B cell (primary cell): ENCODE measurements around the gene ZNF611. TPM values are rescaled to one million over a fixed set of nuclear protein-coding genes. Genes with fewer than 3 reads are reported as not detected.

Source experiments
- ATAC-seq: fragments of 200-7000 bp; cut with Tn5 transposase; one replicate; pipeline ENCODE4 v1.10.0; 2021; ENCODE audit warnings: low read depth, mild to moderate bottlenecking, moderate number of reproducible peaks, moderate library complexity
- CTCF ChIA-PET: fragments of 350-600 bp; sonication (Branson Sonifier 250); formaldehyde crosslinking; loops from one replicate; lab custom pipeline; 2021; ENCODE audit warnings: antibody characterized with exemption, inconsistent platforms; lab: Charles Lee
- POLR2A ChIA-PET: fragments of 350-600 bp; sonication (Branson Sonifier 250); formaldehyde crosslinking; loops from one replicate; lab custom pipeline; 2021; ENCODE audit warnings: antibody characterized with exemption; lab: Charles Lee
- DNase-seq: peaks from one replicate; pipeline ENCODE4 v3.0.0; 2013
- H2AFZ ChIP-seq: 2 replicates; pipeline ENCODE4 v1.6.1; 2012; ENCODE audit warnings: mild to moderate bottlenecking, low read depth, low read length; ENCODE audit not compliant: insufficient read depth, poor library complexity, severe bottlenecking
- H3K27ac ChIP-seq, 2 donors: 1 replicate in 1 of 2; 2 replicates in 1 of 2; pipeline ENCODE4 v1.5.1; 2012 to 2013; ENCODE audit warnings: low read length in 2 of 2, mild to moderate bottlenecking in 2 of 2, moderate library complexity in 1 of 2
- H3K27me3 ChIP-seq, 4 experiments: fragments of 200-600 bp in 1 of 4; sonication (generic) in 1 of 4; replicated peaks in 1 of 4; 1 replicate in 2 of 4; 2 replicates in 2 of 4; pipeline versions ENCODE4 v1.6.1 to v1.7.0; 2013 to 2016; ENCODE audit warnings: low read length in 3 of 4, mild to moderate bottlenecking in 2 of 4, mixed read lengths in 1 of 4, moderate library complexity in 1 of 4; ENCODE audit not compliant: insufficient read depth in 4 of 4, control insufficient read depth in 3 of 4; ENCODE audit errors: control extremely low read depth in 1 of 4
- H3K36me3 ChIP-seq, 2 experiments: replicated peaks in 1 of 2; 1 replicate in 1 of 2; 2 replicates in 1 of 2; pipeline versions ENCODE4 v1.6.1 to v1.7.1; 2013; ENCODE audit warnings: low read length in 1 of 2; ENCODE audit not compliant: insufficient read depth in 2 of 2, control insufficient read depth in 1 of 2; ENCODE audit errors: control extremely low read depth in 1 of 2, extremely low read depth in 1 of 2
- H3K4me1 ChIP-seq, 2 donors: fragments of 200-600 bp in 1 of 2; sonication (generic) in 1 of 2; 1 replicate in 1 of 2; 2 replicates in 1 of 2; pipeline versions ENCODE4 v1.5.1 to v1.6.1; 2013 to 2017; ENCODE audit warnings: low read length in 2 of 2; ENCODE audit not compliant: control insufficient read depth in 2 of 2, insufficient read depth in 2 of 2
- H3K4me2 ChIP-seq: replicated peaks from 2 replicates; pipeline ENCODE3; 2012; ENCODE audit warnings: mild to moderate bottlenecking, low read depth, low read length; ENCODE audit not compliant: poor library complexity, severe bottlenecking
- H3K4me3 ChIP-seq, 5 experiments: fragments of 200-600 bp in 1 of 5; sonication (generic) in 1 of 5; 1 replicate in 3 of 5; 2 replicates in 2 of 5; pipeline versions ENCODE4 v1.5.1 to v1.7.0; 2011 to 2016; ENCODE audit warnings: low read length in 4 of 5, mild to moderate bottlenecking in 4 of 5, low read depth in 2 of 5, control low read depth in 1 of 5, moderate library complexity in 1 of 5; ENCODE audit not compliant: insufficient read depth in 1 of 5; ENCODE audit errors: control extremely low read depth in 1 of 5, extremely low read depth in 1 of 5
- H3K79me2 ChIP-seq: fragments of 200-600 bp; sonication (generic); one replicate; pipeline ENCODE4 v1.6.0; 2016; ENCODE audit warnings: low read length; ENCODE audit not compliant: control insufficient read depth, insufficient read depth
- H3K9ac ChIP-seq: fragments of 200-600 bp; sonication (generic); 2 replicates; pipeline ENCODE4 v1.6.1; 2017; ENCODE audit warnings: mild to moderate bottlenecking, low read length, moderate library complexity
- H3K9me3 ChIP-seq, 3 donors: one replicate each; pipeline versions ENCODE4 v1.6.1 to v1.7.1; 2013; ENCODE audit warnings: low read length in 2 of 3; ENCODE audit not compliant: control insufficient read depth in 2 of 3, insufficient read depth in 1 of 3; ENCODE audit errors: control extremely low read depth in 1 of 3
- H4K20me1 ChIP-seq: 2 replicates; pipeline ENCODE4 v1.6.0; 2012; ENCODE audit warnings: mild to moderate bottlenecking, low read length; ENCODE audit not compliant: insufficient read depth, control insufficient read depth, poor library complexity, severe bottlenecking
- H3K27ac Mint-ChIP-seq: one replicate; pipeline ENCODE4 v1.8.0; 2021; ENCODE audit warnings: mixed read lengths
- H3K27me3 Mint-ChIP-seq: one replicate; pipeline ENCODE4 v1.8.0; 2021; ENCODE audit warnings: mixed read lengths
- H3K4me1 Mint-ChIP-seq: one replicate; pipeline ENCODE4 v1.8.0; 2021; ENCODE audit warnings: mixed read lengths
- H3K4me3 Mint-ChIP-seq: one replicate; pipeline ENCODE4 v1.8.0; 2021; ENCODE audit warnings: mixed read lengths
- H3K9me3 Mint-ChIP-seq: one replicate; pipeline ENCODE4 v1.8.0; 2022; ENCODE audit warnings: mixed read lengths; ENCODE audit not compliant: insufficient read depth
- CTCF ChIP-seq: fragments of 200-600 bp; IDR thresholded peaks from one replicate; pipeline ENCODE4 v1.8.0; 2022; ENCODE audit warnings: antibody characterized with exemption, mild to moderate bottlenecking
- EZH2 ChIP-seq: IDR thresholded peaks from 2 replicates; pipeline ENCODE4 v1.6.1; 2012; ENCODE audit warnings: borderline replicate concordance, low read depth, mild to moderate bottlenecking, moderate library complexity, low read length; ENCODE audit not compliant: insufficient read depth, poor library complexity, severe bottlenecking
- WGBS: methylation state at CpG from one replicate; pipeline ENCODE4 v1.1.5; 2013; ENCODE audit warnings: missing lambda C conversion rate; ENCODE audit not compliant: insufficient coverage; 5-methylcytosine and 5-hydroxymethylcytosine counted together
- intact Hi-C: fragments of 100-400 bp; cut with micrococcal nuclease; formaldehyde crosslinking; loops from one replicate; pipeline ENCODE4 v1.10.0; 2022
- polyA plus RNA-seq: library from polyadenylated mRNA; depleted of rRNA; stranded (reverse); fragments of >200 nt; gene quantifications from 2 replicates; pipeline ENCODE4 v1.2.3, GENCODE V29; 2012
- total RNA-seq, 2 donors: library from RNA; stranded (reverse); fragments of 120-200 nt in 1 of 2; gene quantifications; 1 replicate in 1 of 2; 2 replicates in 1 of 2; pipeline versions ENCODE4 v1.2.3 to v1.2.4, GENCODE V29; 2013 to 2022

Gene ZNF611
- total and polyA plus RNA-seq, 2 donors (not counting 1 experiment from before 2014, with no cell fraction given), result 10.2 to 51.5 TPM

- peaks cover 7% of the 10 kb centered on the region for H3K79me2 ChIP-seq
Measured at GRCh38 chr19:52665027-52665426, 69.8 kb downstream of the ZNF611 start.

GRCh38 chr19:52664461-52664860 is 70.4 kb downstream of the ZNF611 start:
- intact Hi-C loops, result no loop called here
- H4K20me1 ChIP-seq, result no peaks in the 10 kb centered on the region
- TF ChIP-seq EZH2, result no peak
- no peak overlapping the region for H3K9ac ChIP-seq
- ATAC-seq (no peak), DNase-seq (no peak)
- 93% methylated on average over 3 of the region's 5 CpGs for WGBS
- no peak overlapping the region for H3K4me2 ChIP-seq
- H3K79me2 ChIP-seq, result peaks cover 7% of the 10 kb centered on the region
- H3K9me3 ChIP-seq, result no peaks in the 10 kb centered on the region
- Mint-ChIP-seq H3K27me3 (no peaks in the 10 kb centered on the region), H3K4me3 (no peak overlapping the region), H3K9me3 (no peaks in the 10 kb centered on the region), H3K27ac (no peak overlapping the region), H3K4me1 (no peaks in the 10 kb centered on the region)
- H3K36me3 ChIP-seq, result peaks cover 0 to 4% of the 10 kb centered on the region in 2 experiments
- no peak overlapping the region for H3K4me3 ChIP-seq
- H3K27me3 ChIP-seq, result no peaks in the 10 kb centered on the region
- POLR2A ChIA-PET, result interaction anchor here (0.6 kb wide), 1 partner anchor 950 kb away, joined by 4 read pairs; no protein-coding TSS in a partner anchor
- no peaks in the 10 kb centered on the region for H3K4me1 ChIP-seq
- H3K27ac ChIP-seq, result no peak overlapping the region
- CTCF ChIA-PET, result no interaction called here
- no peak overlapping the region for H2AFZ ChIP-seq

More at GRCh38 chr19:52665027-52665426, 69.8 kb downstream of the ZNF611 start:
- Histone ChIP-seq H3K4me1 (no peaks in the 10 kb centered on the region), H3K27ac (no peak overlapping the region), H3K4me2 (no peak overlapping the region), H3K27me3 (no peaks in the 10 kb centered on the region), H3K9ac (no peak overlapping the region), H3K9me3 (no peaks in the 10 kb centered on the region), H3K4me3 (no peak overlapping the region), H4K20me1 (no peaks in the 10 kb centered on the region), H3K36me3 (peaks cover 0 to 2% of the 10 kb centered on the region in 2 experiments), H2AFZ (no peak overlapping the region)
- TF ChIP-seq CTCF (no peak), EZH2 (no peak)
- no peaks in the 10 kb centered on the region for H3K4me1 Mint-ChIP-seq
- WGBS, result 100% methylated on average over 1 of the region's 4 CpGs
- DNase-seq (no peak), ATAC-seq (no peak)
- no peaks in the 10 kb centered on the region for H3K9me3 Mint-ChIP-seq
- no peak overlapping the region for H3K27ac Mint-ChIP-seq
- ChIA-PET POLR2A (no interaction called here), CTCF (no interaction called here)
- H3K27me3 Mint-ChIP-seq, result no peaks in the 10 kb centered on the region
- H3K4me3 Mint-ChIP-seq, result no peak overlapping the region
- intact Hi-C loops, result no loop called here
